ENCODE data around the gene ALPK1. TPM values are rescaled to one million over a fixed set of nuclear protein-coding genes. Genes with fewer than 3 reads are reported as not detected.
A peak's percentile ranks its signal among the peaks of the same experiment; 100 is the strongest.

ALPK1 gene
- total RNA-seq, 1 donor from 2014 or later, result 4.1 TPM

- Mint-ChIP-seq H3K4me1 (ENCODE audit: unreplicated experiment) (peaks cover 2% of the 10 kb centered on the region), H3K36me3 (ENCODE audit: low read depth, unreplicated experiment) (no peaks in the 10 kb centered on the region), H3K27ac (ENCODE audit: unreplicated experiment) (no peak overlapping the region), H3K4me3 (ENCODE audit: unreplicated experiment) (no peak overlapping the region), H3K27me3 (ENCODE audit: unreplicated experiment) (peaks cover 4% of the 10 kb centered on the region), H3K9me3 (ENCODE audit: unreplicated experiment) (no peaks in the 10 kb centered on the region)
- DNase-seq (ENCODE audit: low spot score), result no peak
- no peak for TF ChIP-seq CTCF (IDR thresholded peaks at IDR 0.05; ENCODE audit: unreplicated experiment)
These were observed 81.1 kb downstream of the ALPK1 start for GRCh38 chr4:112378243-112378620.

- Mint-ChIP-seq H3K4me1 (ENCODE audit: unreplicated experiment) (peaks cover 2% of the 10 kb centered on the region), H3K27me3 (ENCODE audit: unreplicated experiment) (peaks cover 4% of the 10 kb centered on the region), H3K27ac (ENCODE audit: unreplicated experiment) (no peak overlapping the region), H3K4me3 (ENCODE audit: unreplicated experiment) (no peak overlapping the region), H3K9me3 (ENCODE audit: unreplicated experiment) (no peaks in the 10 kb centered on the region), H3K36me3 (ENCODE audit: low read depth, unreplicated experiment) (no peaks in the 10 kb centered on the region)
- TF ChIP-seq CTCF (IDR thresholded peaks at IDR 0.05; ENCODE audit: unreplicated experiment), result no peak
- no peak for DNase-seq (ENCODE audit: low spot score)
These were observed 81.7 kb downstream of the ALPK1 start for GRCh38 chr4:112378858-112379257.

GRCh38 chr4:112379306-112379705 is 82.1 kb downstream of the ALPK1 start:
- Mint-ChIP-seq H3K27me3 (ENCODE audit: unreplicated experiment) (peaks cover 4% of the 10 kb centered on the region), H3K4me1 (ENCODE audit: unreplicated experiment) (peaks cover 2% of the 10 kb centered on the region), H3K27ac (ENCODE audit: unreplicated experiment) (no peak overlapping the region), H3K4me3 (ENCODE audit: unreplicated experiment) (no peak overlapping the region), H3K36me3 (ENCODE audit: low read depth, unreplicated experiment) (no peaks in the 10 kb centered on the region), H3K9me3 (ENCODE audit: unreplicated experiment) (no peaks in the 10 kb centered on the region)
- no peak for TF ChIP-seq CTCF (IDR thresholded peaks at IDR 0.05; ENCODE audit: unreplicated experiment)
- DNase-seq (ENCODE audit: low spot score), result peak; percentile 64

GRCh38 chr4:112381996-112382692 is 85.0 kb downstream of the ALPK1 start:
- Mint-ChIP-seq H3K4me3 (ENCODE audit: unreplicated experiment) (no peak overlapping the region), H3K9me3 (ENCODE audit: unreplicated experiment) (no peaks in the 10 kb centered on the region), H3K36me3 (ENCODE audit: low read depth, unreplicated experiment) (no peaks in the 10 kb centered on the region), H3K27me3 (ENCODE audit: unreplicated experiment) (peaks cover 4% of the 10 kb centered on the region), H3K4me1 (ENCODE audit: unreplicated experiment) (peaks cover 2% of the 10 kb centered on the region), H3K27ac (ENCODE audit: unreplicated experiment) (no peak overlapping the region)
- no peak for DNase-seq (ENCODE audit: low spot score)
- TF ChIP-seq CTCF (IDR thresholded peaks at IDR 0.05; ENCODE audit: unreplicated experiment), result no peak

- no peak overlapping the region for H3K27ac Mint-ChIP-seq (ENCODE audit: unreplicated experiment)
- H3K36me3 Mint-ChIP-seq (ENCODE audit: low read depth, unreplicated experiment), result no peaks in the 10 kb centered on the region
- H3K9me3 Mint-ChIP-seq (ENCODE audit: unreplicated experiment), result no peaks in the 10 kb centered on the region
- no peak overlapping the region for H3K4me3 Mint-ChIP-seq (ENCODE audit: unreplicated experiment)
- H3K27me3 Mint-ChIP-seq (ENCODE audit: unreplicated experiment), result peaks cover 3% of the 10 kb centered on the region
- no peak for TF ChIP-seq CTCF (IDR thresholded peaks at IDR 0.05; ENCODE audit: unreplicated experiment)
- no peaks in the 10 kb centered on the region for H3K4me1 Mint-ChIP-seq (ENCODE audit: unreplicated experiment)
- DNase-seq (ENCODE audit: low spot score), result no peak
These were observed 88.9 kb downstream of the ALPK1 start for GRCh38 chr4:112386071-112386470.
